AG08395 (cell line): ENCODE data around the gene RAB5A.
"Not testable (repeated sequence)": the region's sequence is repeated elsewhere in the genome, so short reads cannot be mapped to it uniquely, and the experiment has no call there.

Experiments
- DNase-seq: peaks from one replicate; pipeline ENCODE4 v3.0.0; 2012; ENCODE audit warnings: mixed read lengths, low spot score

RAB5A gene

GRCh38 chr3:20028905-20029331 is 82.0 kb downstream of the RAB5A start:
- DNase-seq: no peak

GRCh38 chr3:20031939-20032338 is 85.0 kb downstream of the RAB5A start:
- DNase-seq: not testable (repeated sequence)
